Esophagus squamous epithelium (tissue), 5 donors: ENCODE measurements around the gene SMOC2. TPM values are rescaled to one million over a fixed set of nuclear protein-coding genes. Genes with fewer than 3 reads are reported as not detected.

Experiments
- DNase-seq: peaks from one replicate; lab custom pipeline; 2025; lab: John Stamatoyannopoulos, UW
- H3K27ac ChIP-seq, 4 donors: fragments of 200-600 bp; sonication (generic); one replicate each; pipeline ENCODE4 v1.5.1; 2016 to 2019; ENCODE audit warnings: mild to moderate bottlenecking in 1 of 4
- H3K27me3 ChIP-seq, 4 donors: fragments of 200-600 bp; sonication (generic); 1 replicate in 3 of 4; 2 replicates in 1 of 4; pipeline versions ENCODE4 v1.5.1 to v1.6.0; 2017 to 2021; ENCODE audit warnings: antibody characterized with exemption in 1 of 4
- H3K36me3 ChIP-seq, 3 donors: fragments of 200-600 bp; sonication (generic); one replicate each; pipeline ENCODE4 v1.5.1; 2016 to 2019
- H3K4me1 ChIP-seq, 3 donors: fragments of 200-600 bp; sonication (generic); one replicate each; pipeline ENCODE4 v1.5.1; 2017 to 2019
- H3K4me3 ChIP-seq, 4 donors: fragments of 200-600 bp; sonication (generic); 1 replicate in 3 of 4; 2 replicates in 1 of 4; pipeline ENCODE4 v1.5.1; 2016 to 2019; ENCODE audit warnings: mild to moderate bottlenecking in 2 of 4, moderate library complexity in 1 of 4
- H3K9me3 ChIP-seq, 3 donors: fragments of 200-600 bp; sonication (generic); one replicate each; pipeline ENCODE4 v1.5.1; 2016 to 2019
- POLR2A ChIP-seq, 4 donors: fragments of 450-650 bp; IDR thresholded peaks; one replicate each; pipeline ENCODE4 v1.6.1; 2017; ENCODE audit warnings: antibody characterized with exemption in 4 of 4, mild to moderate bottlenecking in 4 of 4, moderate library complexity in 3 of 4
- WGBS, 2 donors: methylation state at CpG; one replicate each; pipeline ENCODE4 v1.1.5; 2018; 5-methylcytosine and 5-hydroxymethylcytosine counted together
- intact Hi-C: fragments of 100-400 bp; cut with DNase I; formaldehyde crosslinking; loops from one replicate; pipeline ENCODE4 v1.15.0; 2022
- total RNA-seq, 4 donors: library from RNA; depleted of rRNA; stranded (reverse); fragments of >200 nt; gene quantifications; one replicate each; pipeline ENCODE4 v1.1.0, GENCODE V29; 2016
- TF ChIP-seq, protein P1 (sequence below), 6 experiments: fragments of 450-650 bp in 4 of 6; fragments of 200-600 bp in 2 of 6; sonication (generic) in 2 of 6; IDR thresholded peaks; one replicate each; pipeline ENCODE4 v1.5.1; 2016 to 2019; ENCODE audit warnings: antibody characterized with exemption in 6 of 6, mild to moderate bottlenecking in 4 of 6, moderate library complexity in 4 of 6
- donor health status: DM: yes; HTN: yes; CAD: no.

The SMOC2 gene
- total RNA-seq, 4 donors from 2014 or later = 1.9 to 35.5 (median 7.1) TPM

DNA sequence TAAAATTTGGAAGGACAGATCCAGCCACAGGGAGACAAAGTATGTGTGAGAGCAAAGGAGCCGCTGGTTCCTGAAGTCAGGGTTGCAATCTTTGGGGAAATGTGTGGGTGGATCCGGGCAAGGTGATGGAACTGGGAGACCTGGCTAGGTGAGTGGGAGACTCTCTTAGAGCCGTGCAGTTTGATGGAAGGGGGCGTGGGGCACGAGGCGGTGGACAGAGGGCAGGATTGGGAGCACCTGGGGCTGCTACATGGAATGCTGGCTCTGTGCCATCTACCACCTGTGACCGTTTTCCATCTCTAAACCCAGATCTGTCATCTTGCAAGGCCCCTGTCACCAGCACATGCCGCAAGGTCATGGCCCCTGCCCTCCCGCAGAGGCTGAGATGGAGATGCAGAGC, 268.4 kb downstream of the SMOC2 start:
- 80 to 86% methylated on average over 7 to 8 of the region's 9 CpGs for WGBS, 2 donors
- intact Hi-C loops = no loop called here

DNA sequence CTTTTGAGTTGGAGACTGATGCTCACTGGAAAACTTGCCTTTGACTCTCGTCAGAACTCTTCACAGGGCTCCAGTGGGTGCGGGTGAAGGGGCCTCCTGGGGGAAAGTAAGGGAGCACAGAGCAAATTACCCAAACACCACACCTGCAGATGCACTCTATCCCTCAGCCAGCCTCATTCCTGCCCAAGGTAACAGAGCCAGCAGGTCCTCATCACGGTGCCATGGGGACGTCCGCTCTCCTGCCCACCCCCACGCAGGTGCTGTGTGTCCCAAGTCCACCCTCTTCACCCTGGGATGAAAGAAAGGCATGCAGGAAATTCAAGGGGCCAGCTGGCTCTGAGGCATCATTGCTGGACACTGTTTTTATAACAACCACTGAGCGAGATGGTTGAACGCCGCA, 269.0 kb downstream of the SMOC2 start:
- intact Hi-C loops = no loop called here
- 96 to 100% methylated on average over 2 to 6 of the region's 9 CpGs for WGBS, 2 donors
- H3K9me3 ChIP-seq = no peaks in the 10 kb centered on the region

More for the DNA sequence above, 268.4 kb downstream of the SMOC2 start:
- no peak for DNase-seq
- no peak overlapping the region for H3K27ac ChIP-seq
- no peak for TF ChIP-seq POLR2A (IDR thresholded peaks at IDR 0.05)
- TF ChIP-seq, protein P1, sequence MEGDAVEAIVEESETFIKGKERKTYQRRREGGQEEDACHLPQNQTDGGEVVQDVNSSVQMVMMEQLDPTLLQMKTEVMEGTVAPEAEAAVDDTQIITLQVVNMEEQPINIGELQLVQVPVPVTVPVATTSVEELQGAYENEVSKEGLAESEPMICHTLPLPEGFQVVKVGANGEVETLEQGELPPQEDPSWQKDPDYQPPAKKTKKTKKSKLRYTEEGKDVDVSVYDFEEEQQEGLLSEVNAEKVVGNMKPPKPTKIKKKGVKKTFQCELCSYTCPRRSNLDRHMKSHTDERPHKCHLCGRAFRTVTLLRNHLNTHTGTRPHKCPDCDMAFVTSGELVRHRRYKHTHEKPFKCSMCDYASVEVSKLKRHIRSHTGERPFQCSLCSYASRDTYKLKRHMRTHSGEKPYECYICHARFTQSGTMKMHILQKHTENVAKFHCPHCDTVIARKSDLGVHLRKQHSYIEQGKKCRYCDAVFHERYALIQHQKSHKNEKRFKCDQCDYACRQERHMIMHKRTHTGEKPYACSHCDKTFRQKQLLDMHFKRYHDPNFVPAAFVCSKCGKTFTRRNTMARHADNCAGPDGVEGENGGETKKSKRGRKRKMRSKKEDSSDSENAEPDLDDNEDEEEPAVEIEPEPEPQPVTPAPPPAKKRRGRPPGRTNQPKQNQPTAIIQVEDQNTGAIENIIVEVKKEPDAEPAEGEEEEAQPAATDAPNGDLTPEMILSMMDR (IDR thresholded peaks at IDR 0.05) = no peak
- H3K27me3 ChIP-seq = peaks cover 0 to 37% (median 0%) of the 10 kb centered on the region in 4 donors
- no peaks in the 10 kb centered on the region for H3K9me3 ChIP-seq
- H3K4me1 ChIP-seq = no peaks in the 10 kb centered on the region
- no peaks in the 10 kb centered on the region for H3K36me3 ChIP-seq
- no peak overlapping the region for H3K4me3 ChIP-seq

DNA sequence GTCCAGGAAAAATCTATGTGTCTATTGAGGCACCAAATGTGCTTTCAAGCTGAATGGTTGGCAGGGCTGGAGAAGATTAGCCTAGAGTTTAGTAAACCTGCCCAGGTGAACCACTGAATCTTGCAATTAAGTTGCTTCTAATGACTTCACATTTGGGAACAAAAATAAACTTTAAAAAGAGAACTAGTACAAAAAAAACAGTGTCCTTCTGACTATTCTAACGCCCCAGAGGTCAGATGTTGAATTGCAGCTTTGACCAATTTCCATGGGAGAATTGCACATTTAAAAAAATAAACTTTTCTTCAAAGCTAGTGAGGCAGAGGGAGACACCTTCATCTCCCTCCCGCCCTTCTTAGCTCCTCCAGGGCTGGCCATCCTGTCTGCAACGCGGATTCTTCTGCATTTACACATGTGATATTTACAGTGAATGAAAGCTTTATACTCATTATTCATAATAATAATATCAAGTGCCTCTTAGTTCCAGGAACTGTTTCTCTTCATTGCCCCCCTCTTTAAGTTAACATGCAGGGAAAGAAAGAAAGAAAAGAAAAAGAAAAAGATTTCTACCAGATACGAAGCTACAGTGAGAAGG, 270.2 kb downstream of the SMOC2 start:
- Histone ChIP-seq H3K4me1 (no peaks in the 10 kb centered on the region), H3K36me3 (no peaks in the 10 kb centered on the region), H3K27ac (no peak overlapping the region), H3K4me3 (no peak overlapping the region), H3K27me3 (peaks cover 0 to 37% (median 0%) of the 10 kb centered on the region in 4 donors), H3K9me3 (no peaks in the 10 kb centered on the region)
- TF ChIP-seq, protein P1 (IDR thresholded peaks at IDR 0.05) = peak in 4 of 6 experiments; percentile 21 to 52 (median 36)
- TF ChIP-seq POLR2A (IDR thresholded peaks at IDR 0.05) = no peak
- 22 to 42% methylated on average over 5 of the region's 5 CpGs for WGBS, 2 donors
- intact Hi-C loops = no loop called here
- no peak for DNase-seq

More for the DNA sequence above, 269.0 kb downstream of the SMOC2 start:
- no peak overlapping the region for H3K27ac ChIP-seq
- no peak overlapping the region for H3K4me3 ChIP-seq
- DNase-seq = no peak
- H3K36me3 ChIP-seq = no peaks in the 10 kb centered on the region
- H3K27me3 ChIP-seq = peaks cover 0 to 37% (median 0%) of the 10 kb centered on the region in 4 donors
- TF ChIP-seq POLR2A (IDR thresholded peaks at IDR 0.05) = no peak
- TF ChIP-seq, protein P1 (IDR thresholded peaks at IDR 0.05) = no peak
- no peaks in the 10 kb centered on the region for H3K4me1 ChIP-seq

DNA sequence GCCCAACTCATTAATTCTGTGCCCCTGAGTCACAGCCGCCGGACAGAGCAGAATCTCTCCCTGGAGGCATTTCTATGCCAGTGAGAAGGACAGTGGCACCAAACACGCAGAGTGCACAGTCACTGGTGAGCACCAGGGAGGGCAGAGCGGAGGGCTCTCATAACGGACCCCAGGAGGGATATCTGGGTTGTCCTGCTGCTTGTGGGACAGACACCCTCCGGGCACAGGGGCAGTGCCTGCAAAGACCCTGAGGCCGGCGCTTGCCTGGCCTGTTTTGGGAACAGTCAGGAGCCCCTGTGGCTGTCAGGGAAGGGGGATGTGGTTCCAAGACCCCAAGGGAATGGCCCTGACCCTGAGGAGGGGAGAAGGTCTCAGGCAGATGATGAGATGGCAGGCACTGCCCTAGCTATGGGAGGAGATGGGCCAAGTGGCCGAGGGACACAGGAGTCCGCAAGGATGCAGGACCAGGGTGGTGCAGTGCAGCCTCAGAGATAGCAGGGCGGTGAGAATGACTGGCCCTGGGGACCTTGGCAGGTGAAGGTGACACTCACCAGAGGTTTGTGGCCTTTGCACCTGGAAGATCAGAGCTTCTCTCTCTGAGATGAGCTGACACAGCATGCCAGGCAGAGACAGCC, 270.8 kb downstream of the SMOC2 start:
- Histone ChIP-seq H3K27ac (no peak overlapping the region), H3K9me3 (no peaks in the 10 kb centered on the region), H3K27me3 (peaks cover 0 to 37% (median 0%) of the 10 kb centered on the region in 4 donors), H3K4me1 (no peaks in the 10 kb centered on the region), H3K36me3 (no peaks in the 10 kb centered on the region), H3K4me3 (no peak overlapping the region)
- no peak for TF ChIP-seq POLR2A (IDR thresholded peaks at IDR 0.05)
- TF ChIP-seq, protein P1 (IDR thresholded peaks at IDR 0.05) = no peak
- 78 to 83% methylated on average over 7 to 10 of the region's 11 CpGs for WGBS, 2 donors
- DNase-seq = no peak
- intact Hi-C loops = no loop called here

DNA sequence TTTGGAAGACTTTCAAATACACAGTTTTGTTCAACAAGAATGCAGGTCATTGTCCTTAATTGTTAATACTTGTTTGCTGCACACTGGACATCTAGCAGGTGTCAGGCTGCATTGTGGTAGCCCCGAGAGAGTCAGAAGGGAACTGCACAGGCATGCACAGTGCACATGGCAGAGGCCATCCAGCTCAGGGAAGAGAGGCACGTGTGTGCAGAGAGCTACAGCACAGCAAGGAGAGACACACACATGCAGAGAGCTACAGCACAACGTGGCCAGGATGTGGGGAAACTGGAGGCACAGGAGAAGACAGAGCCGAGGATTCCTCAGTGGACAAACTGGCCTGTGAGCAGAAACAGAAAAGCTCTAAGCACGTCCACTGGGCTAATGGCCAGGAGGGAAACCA, 272.0 kb downstream of the SMOC2 start:
- Histone ChIP-seq H3K9me3 (no peaks in the 10 kb centered on the region), H3K4me3 (no peak overlapping the region), H3K4me1 (no peaks in the 10 kb centered on the region), H3K27ac (no peak overlapping the region), H3K36me3 (no peaks in the 10 kb centered on the region), H3K27me3 (peaks cover 0 to 37% (median 0%) of the 10 kb centered on the region in 4 donors)
- DNase-seq = no peak
- 63 to 67% methylated on average over 5 of the region's 5 CpGs for WGBS, 2 donors
- intact Hi-C loops = no loop called here
- TF ChIP-seq, protein P1 (IDR thresholded peaks at IDR 0.05) = no peak
- TF ChIP-seq POLR2A (IDR thresholded peaks at IDR 0.05) = no peak
